ENCODE measurements around the gene KCNMA1.
A peak's percentile ranks its signal among the peaks of the same experiment; 100 is the strongest.

Gene KCNMA1

GRCh38 chr10:77223526-77224460 is 413.8 kb downstream of the KCNMA1 start:
- H3K27ac ChIP-seq: no peak overlapping the region
- no peak for TF ChIP-seq Cebpa-rat (IDR thresholded peaks at IDR 0.05)
- no peaks in the 10 kb centered on the region for H3K36me3 ChIP-seq
- H3K4me3 ChIP-seq: no peak overlapping the region
- peaks cover 0 to 81% (median 0%) of the 10 kb centered on the region in 11 experiments; a peak in 2 of 22 replicates for H4K20me1 ChIP-seq
- peak overlapping the region in 1 of 11 experiments; percentile 10; a peak in 2 of 22 replicates for H3K4me2 ChIP-seq
- H3K4me1 ChIP-seq: peaks cover 5 to 16% (median 12%) of the 10 kb centered on the region in 10 experiments; a peak in 18 of 20 replicates
- H3K9me3 ChIP-seq (replicated peaks in 1 of 11): no peaks in the 10 kb centered on the region
- H3K27me3 ChIP-seq: no peaks in the 10 kb centered on the region
- H3K9ac ChIP-seq: no peak overlapping the region

- Histone ChIP-seq H3K4me1 (peaks cover 2 to 9% (median 3%) of the 10 kb centered on the region in 10 experiments; a peak in 17 of 20 replicates), H3K4me3 (no peak overlapping the region), H3K36me3 (no peaks in the 10 kb centered on the region), H3K9me3 (replicated peaks in 1 of 11) (no peaks in the 10 kb centered on the region), H3K27me3 (no peaks in the 10 kb centered on the region), H4K20me1 (peaks cover 0 to 57% (median 0%) of the 10 kb centered on the region in 11 experiments; a peak in 1 of 22 replicates), H3K9ac (no peak overlapping the region), H3K27ac (no peak overlapping the region), H3K4me2 (no peak overlapping the region)
- no peak for TF ChIP-seq Cebpa-rat (IDR thresholded peaks at IDR 0.05)
Observed at GRCh38 chr10:77220150-77220549, 417.5 kb downstream of the KCNMA1 start.

- no peaks in the 10 kb centered on the region for H3K27me3 ChIP-seq
- H3K9me3 ChIP-seq (replicated peaks in 1 of 11): no peaks in the 10 kb centered on the region
- H3K27ac ChIP-seq: no peak overlapping the region
- H3K9ac ChIP-seq: no peak overlapping the region
- peaks cover 6 to 20% (median 8%) of the 10 kb centered on the region in 10 experiments for H3K4me1 ChIP-seq
- H3K4me2 ChIP-seq: no peak overlapping the region
- H3K36me3 ChIP-seq: no peaks in the 10 kb centered on the region
- no peak for TF ChIP-seq Cebpa-rat (IDR thresholded peaks at IDR 0.05)
- H3K4me3 ChIP-seq: no peak overlapping the region
- peaks cover 0 to 57% (median 0%) of the 10 kb centered on the region in 11 experiments; a peak in 2 of 22 replicates for H4K20me1 ChIP-seq
Observed at GRCh38 chr10:77219046-77219445, 418.6 kb downstream of the KCNMA1 start.

- Histone ChIP-seq H3K9ac (no peak overlapping the region), H3K4me2 (peak overlapping the region in 10 of 11 experiments; percentile 26 to 64 (median 51); a peak in 17 of 22 replicates), H3K4me3 (no peak overlapping the region), H3K27ac (no peak overlapping the region), H3K36me3 (no peaks in the 10 kb centered on the region), H4K20me1 (peaks cover 0 to 59% (median 0%) of the 10 kb centered on the region in 11 experiments; a peak in 2 of 22 replicates), H3K27me3 (no peaks in the 10 kb centered on the region), H3K4me1 (peaks cover 13 to 29% (median 14%) of the 10 kb centered on the region in 10 experiments), H3K9me3 (replicated peaks in 1 of 11) (peaks cover 0 to 5% (median 0%) of the 10 kb centered on the region in 11 experiments; a peak in 1 of 22 replicates)
- TF ChIP-seq Cebpa-rat (IDR thresholded peaks at IDR 0.05): no peak
Observed at GRCh38 chr10:77214799-77215198, 422.8 kb downstream of the KCNMA1 start.

- Histone ChIP-seq H3K4me3 (no peak overlapping the region), H3K36me3 (no peaks in the 10 kb centered on the region), H3K27ac (no peak overlapping the region), H4K20me1 (peaks cover 0 to 80% (median 0%) of the 10 kb centered on the region in 11 experiments; a peak in 2 of 22 replicates), H3K4me2 (no peak overlapping the region), H3K9me3 (replicated peaks in 1 of 11) (peaks cover 0 to 5% (median 0%) of the 10 kb centered on the region in 11 experiments; a peak in 1 of 22 replicates), H3K4me1 (peaks cover 13 to 29% (median 14%) of the 10 kb centered on the region in 10 experiments), H3K9ac (no peak overlapping the region), H3K27me3 (no peaks in the 10 kb centered on the region)
- no peak for TF ChIP-seq Cebpa-rat (IDR thresholded peaks at IDR 0.05)
Observed at GRCh38 chr10:77212632-77213031, 425.0 kb downstream of the KCNMA1 start.

- no peak overlapping the region for H3K27ac ChIP-seq
- peaks cover 0 to 87% (median 0%) of the 10 kb centered on the region in 11 experiments; a peak in 2 of 22 replicates for H4K20me1 ChIP-seq
- H3K4me2 ChIP-seq: no peak overlapping the region
- H3K9ac ChIP-seq: no peak overlapping the region
- peaks cover 0 to 5% (median 0%) of the 10 kb centered on the region in 11 experiments; a peak in 1 of 22 replicates for H3K9me3 ChIP-seq (replicated peaks in 1 of 11)
- no peaks in the 10 kb centered on the region for H3K27me3 ChIP-seq
- no peak for TF ChIP-seq Cebpa-rat (IDR thresholded peaks at IDR 0.05)
- H3K4me1 ChIP-seq: peaks cover 13 to 29% (median 14%) of the 10 kb centered on the region in 10 experiments
- H3K36me3 ChIP-seq: no peaks in the 10 kb centered on the region
- no peak overlapping the region for H3K4me3 ChIP-seq
Observed at GRCh38 chr10:77210645-77211044, 427.0 kb downstream of the KCNMA1 start.

GRCh38 chr10:77208684-77209256 is 428.8 kb downstream of the KCNMA1 start:
- Histone ChIP-seq H3K9ac (no peak overlapping the region), H3K4me1 (peaks cover 2 to 15% (median 4%) of the 10 kb centered on the region in 10 experiments; a peak in 19 of 20 replicates), H3K27ac (no peak overlapping the region), H3K4me2 (no peak overlapping the region), H3K9me3 (replicated peaks in 1 of 11) (peaks cover 0 to 9% (median 6%) of the 10 kb centered on the region in 11 experiments; a peak in 9 of 22 replicates), H4K20me1 (peaks cover 0 to 84% (median 0%) of the 10 kb centered on the region in 11 experiments; a peak in 2 of 22 replicates), H3K27me3 (no peaks in the 10 kb centered on the region), H3K4me3 (no peak overlapping the region), H3K36me3 (no peaks in the 10 kb centered on the region)
- TF ChIP-seq Cebpa-rat (IDR thresholded peaks at IDR 0.05): no peak

GRCh38 chr10:77207828-77208185 is 429.8 kb downstream of the KCNMA1 start:
- no peaks in the 10 kb centered on the region for H3K36me3 ChIP-seq
- no peak overlapping the region for H3K9ac ChIP-seq
- peaks cover 0 to 9% (median 6%) of the 10 kb centered on the region in 11 experiments; a peak in 9 of 22 replicates for H3K9me3 ChIP-seq (replicated peaks in 1 of 11)
- no peak for TF ChIP-seq Cebpa-rat (IDR thresholded peaks at IDR 0.05)
- H3K4me2 ChIP-seq: no peak overlapping the region
- no peaks in the 10 kb centered on the region for H3K27me3 ChIP-seq
- no peak overlapping the region for H3K27ac ChIP-seq
- H3K4me1 ChIP-seq: peaks cover 0 to 12% (median 0%) of the 10 kb centered on the region in 10 experiments; a peak in 1 of 20 replicates
- peaks cover 0 to 84% (median 0%) of the 10 kb centered on the region in 11 experiments; a peak in 2 of 22 replicates for H4K20me1 ChIP-seq
- no peak overlapping the region for H3K4me3 ChIP-seq

All from BLaER1 treated with 17β-estradiol and CSF1 and Interleukin-3, amounts not matched to agents 10 nM and 100 nM (cell line).